ENCODE measurements around the gene OTULIN.

- TF ChIP-seq POLR2A (IDR thresholded peaks at IDR 0.05) (no peak), CTCF (IDR thresholded peaks at IDR 0.05) (no peak), EP300 (IDR thresholded peaks at IDR 0.05) (no peak), POLR2AphosphoS5 (IDR thresholded peaks at IDR 0.05) (no peak)
Observed at GRCh38 chr5:14698495-14698894, 34.0 kb downstream of the OTULIN start.
